Suppressor macrophage treated with lipopolysaccharide for 1 hour (primary cell): ENCODE data around the gene ATAT1.
"Not testable (repeated sequence)": the region's sequence is repeated elsewhere in the genome, so short reads cannot be mapped to it uniquely, and the experiment has no call there.

Experiments
- DNase-seq, 3 donors: peaks; one replicate each; pipeline ENCODE4 v3.0.0-alpha.2; 2020 to 2022

ATAT1 gene

DNA sequence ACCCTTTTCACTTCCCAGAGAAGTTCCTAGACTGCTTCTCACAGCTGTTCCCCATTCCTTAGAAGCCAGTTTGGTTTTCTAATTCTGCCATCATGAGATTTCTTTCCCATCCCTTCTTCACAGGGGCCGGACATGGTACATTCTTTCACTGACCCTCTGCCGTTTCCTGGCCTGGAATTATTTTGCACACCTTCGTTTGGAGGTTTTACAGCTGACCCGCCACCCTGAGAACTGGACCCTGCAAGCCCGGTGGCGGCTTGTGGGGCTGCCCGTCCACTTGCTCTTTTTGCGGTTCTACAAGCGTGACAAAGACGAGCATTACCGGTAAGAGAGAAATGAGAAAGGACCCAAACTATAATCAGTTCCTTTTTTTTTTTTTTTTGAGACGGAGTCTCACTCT is 24.5 kb downstream of the ATAT1 start:
- DNase-seq = no peak

- DNase-seq = no peak
Measured at GRCh38 chr6:30654798-30655742, 28.4 kb downstream of the ATAT1 start.

DNA sequence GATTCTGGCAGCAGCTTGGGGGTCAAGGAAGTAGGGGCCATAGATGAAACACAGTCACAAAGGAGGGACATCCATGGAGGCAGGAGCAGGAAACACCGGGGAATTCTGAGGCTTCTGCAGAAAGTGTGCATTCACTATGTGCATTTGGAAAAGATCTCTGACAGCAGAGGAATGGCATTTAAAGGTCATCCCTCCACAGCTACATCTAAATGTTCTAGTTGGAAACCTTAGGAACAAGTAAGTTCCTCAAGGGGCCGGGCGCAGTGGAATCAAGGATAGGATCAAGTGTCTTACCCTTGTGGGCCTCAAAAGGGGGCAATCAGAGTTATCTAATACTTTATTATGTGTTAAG is 29.0 kb downstream of the ATAT1 start:
- DNase-seq = no peak

DNA sequence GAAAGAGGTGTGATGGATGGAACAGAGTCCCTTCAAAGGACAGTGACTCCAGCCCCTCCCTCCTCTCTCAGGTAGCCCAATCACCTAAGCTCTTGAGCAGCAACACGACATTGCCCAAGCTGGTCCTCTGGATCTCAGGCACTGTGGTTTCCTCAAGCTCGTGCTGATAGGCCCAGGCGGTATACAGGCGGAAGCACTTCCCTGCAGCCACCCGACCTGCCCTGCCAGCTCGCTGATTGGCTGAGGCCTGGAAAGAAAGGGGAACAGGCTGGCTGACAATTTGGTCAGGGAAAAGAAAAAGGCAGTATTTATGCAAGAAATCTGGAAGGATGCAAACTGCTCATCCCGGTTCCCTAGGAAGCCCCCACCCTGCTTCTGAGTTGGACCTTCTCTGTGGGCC is 29.8 kb downstream of the ATAT1 start:
- peak; percentile 65 to 77 (median 70) for DNase-seq

- no peak for DNase-seq
Measured at GRCh38 chr6:30657454-30657853, 30.8 kb downstream of the ATAT1 start.

GRCh38 chr6:30657922-30658321 is 31.2 kb downstream of the ATAT1 start:
- DNase-seq = not testable (repeated sequence)

GRCh38 chr6:30664994-30665767 is 38.5 kb downstream of the ATAT1 start:
- DNase-seq = no peak

- DNase-seq = peak; percentile 73 to 79 (median 74)
Measured at GRCh38 chr6:30666300-30666699, 39.6 kb downstream of the ATAT1 start.

DNA sequence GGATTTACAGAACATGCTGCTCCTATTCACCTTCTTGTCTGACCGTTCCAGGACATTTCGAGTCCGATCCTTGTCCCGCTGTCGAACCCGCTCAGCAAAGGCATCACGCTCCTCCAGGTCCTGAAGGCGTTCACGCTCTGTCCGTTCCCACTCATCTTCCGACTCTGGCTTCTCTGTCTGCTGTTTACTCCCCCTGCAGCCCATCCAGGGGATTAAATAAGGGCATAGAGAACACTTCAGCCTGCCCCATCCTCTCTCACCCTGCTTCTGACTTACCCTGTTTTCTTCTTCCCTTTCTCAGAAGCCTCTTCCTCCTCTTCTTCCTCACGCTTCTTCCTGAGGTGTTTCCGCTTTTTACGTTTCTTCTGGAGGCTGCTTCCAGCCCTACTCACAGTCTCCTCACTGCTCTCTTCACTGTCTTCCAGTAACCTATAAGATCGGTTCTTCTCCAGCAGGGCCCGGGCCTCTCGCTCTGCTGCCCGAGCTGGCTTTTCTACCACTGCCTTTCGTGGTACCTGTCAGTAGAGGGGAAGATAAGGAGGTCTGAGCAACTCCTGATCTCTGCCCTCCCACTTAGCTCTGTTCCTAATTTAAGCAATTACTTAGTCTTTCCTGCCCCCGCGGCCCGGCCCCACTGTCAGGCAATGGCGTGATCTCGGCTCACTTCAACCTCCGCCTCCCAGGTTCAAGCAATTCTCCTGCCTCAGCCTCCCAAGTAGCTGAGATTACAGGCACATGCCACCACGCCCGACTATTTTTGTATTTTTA is 44.3 kb downstream of the ATAT1 start:
- no peak for DNase-seq

GRCh38 chr6:30672445-30673253 is 46.0 kb downstream of the ATAT1 start, which contains the start of gene DHX16:
TSS of gene DHX16 (minus strand) at chr6:30673006. CDS start at chr6:30672841, 165 bp downstream.
- peak; percentile 97 to 99 (median 97) for DNase-seq

GRCh38 chr6:30676660-30677285 is 50.1 kb downstream of the ATAT1 start:
- no peak for DNase-seq

DNA sequence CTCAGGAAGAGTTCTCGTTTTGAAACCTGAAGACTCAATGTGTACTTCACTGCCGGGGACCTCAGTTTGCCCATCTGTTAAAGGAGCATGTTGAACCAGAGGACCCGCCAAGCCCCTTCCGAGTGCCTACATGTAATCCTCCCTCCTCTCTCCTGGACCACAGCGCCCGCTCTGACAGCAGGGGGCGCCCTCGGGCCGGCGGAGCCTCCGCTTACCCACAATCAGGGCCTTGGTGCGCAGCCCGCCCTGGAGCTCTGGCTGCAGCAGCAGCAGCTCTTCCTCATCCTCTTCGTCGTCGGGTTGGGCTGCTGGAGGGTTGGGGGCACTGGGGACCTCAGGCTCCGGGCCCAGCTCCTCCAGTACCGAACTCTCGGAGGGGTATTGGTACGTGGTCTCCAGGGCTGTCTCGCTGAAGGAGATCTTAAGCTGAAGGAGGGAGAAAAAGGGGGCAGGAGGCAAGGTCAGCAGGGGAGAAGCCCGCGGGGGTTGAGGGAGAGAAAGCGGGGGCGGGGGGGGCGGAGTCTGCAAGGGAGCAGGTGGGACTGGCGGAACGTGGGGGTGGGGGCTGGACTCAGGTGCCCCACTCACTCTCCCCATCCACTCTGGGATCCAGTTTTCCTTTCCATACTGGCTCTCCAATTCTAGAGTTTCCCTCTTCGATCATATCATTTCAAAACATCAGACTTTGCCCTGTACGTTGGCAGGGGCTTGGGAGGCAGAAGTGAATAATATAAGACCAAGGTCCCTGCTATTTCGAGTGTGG is 52.5 kb downstream of the ATAT1 start:
- DNase-seq = peak; percentile 84 to 91 (median 88)

- no peak for DNase-seq
Measured at GRCh38 chr6:30679765-30680535, 53.3 kb downstream of the ATAT1 start.

DNA sequence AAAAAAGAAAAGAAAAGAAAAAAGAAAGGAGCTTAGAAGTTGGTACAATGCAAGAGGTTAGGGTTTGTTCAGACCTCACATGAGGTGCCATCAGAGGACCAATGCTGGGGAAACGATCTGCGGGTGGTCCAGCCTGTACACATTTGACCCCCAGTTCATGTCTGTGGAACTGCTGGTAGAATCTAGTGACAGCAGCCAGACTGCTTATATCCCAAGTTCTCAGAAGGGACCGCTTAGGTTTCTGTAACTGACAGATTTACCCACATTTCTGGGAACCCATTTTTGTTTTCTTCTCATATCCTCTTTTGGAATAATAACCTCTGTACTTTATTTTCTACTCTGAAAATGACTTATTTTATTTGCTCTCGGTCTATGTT is 55.1 kb downstream of the ATAT1 start:
- DNase-seq = no peak

DNA sequence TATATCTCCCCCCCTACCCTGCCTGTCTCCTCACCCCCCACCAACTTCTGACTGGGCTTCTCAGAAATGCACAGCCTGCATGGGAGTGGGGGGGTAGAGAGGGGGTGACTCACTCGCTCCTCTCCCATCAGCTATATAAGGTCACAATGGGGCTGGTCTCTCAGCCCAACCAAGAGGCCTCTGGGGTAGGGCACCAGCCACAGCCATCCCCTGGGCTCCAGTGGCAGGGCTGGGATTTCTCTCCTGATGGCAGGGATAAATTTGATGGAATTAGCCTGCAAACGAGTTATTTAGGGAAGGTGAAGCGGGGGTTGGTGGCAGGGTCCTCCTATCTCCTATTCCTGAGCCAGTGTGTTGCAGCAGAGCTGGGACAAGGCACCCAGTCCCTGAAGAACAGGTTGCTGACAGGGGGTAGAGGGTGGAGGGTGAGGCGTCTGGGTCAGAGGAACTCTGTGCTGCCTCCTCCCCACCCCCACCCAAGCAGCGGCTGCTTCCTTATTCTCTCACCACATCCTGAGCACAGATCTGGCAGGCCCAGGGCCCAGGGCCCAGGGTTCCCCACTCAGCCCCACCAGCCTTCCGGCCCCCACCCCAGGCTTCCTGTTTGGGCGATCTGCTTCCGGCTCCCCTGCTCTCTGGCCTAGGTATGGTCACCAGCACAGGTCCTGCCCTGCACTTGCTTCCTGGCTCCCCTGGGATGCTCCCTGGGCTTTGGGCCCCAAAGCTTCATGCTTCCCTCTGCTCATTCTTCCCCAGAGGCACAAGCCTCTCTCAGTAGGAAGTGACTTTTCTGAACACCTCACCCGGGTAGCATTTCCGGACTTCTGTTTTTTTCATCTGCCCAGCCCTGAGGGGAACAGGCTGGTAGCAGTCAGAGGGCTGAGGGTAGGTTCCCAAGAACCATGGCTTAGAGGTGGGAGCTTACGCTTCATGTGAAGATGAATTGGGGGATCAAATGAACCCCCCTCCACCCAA is 55.8 kb downstream of the ATAT1 start:
- peak; percentile 79 to 90 (median 83) for DNase-seq

DNA sequence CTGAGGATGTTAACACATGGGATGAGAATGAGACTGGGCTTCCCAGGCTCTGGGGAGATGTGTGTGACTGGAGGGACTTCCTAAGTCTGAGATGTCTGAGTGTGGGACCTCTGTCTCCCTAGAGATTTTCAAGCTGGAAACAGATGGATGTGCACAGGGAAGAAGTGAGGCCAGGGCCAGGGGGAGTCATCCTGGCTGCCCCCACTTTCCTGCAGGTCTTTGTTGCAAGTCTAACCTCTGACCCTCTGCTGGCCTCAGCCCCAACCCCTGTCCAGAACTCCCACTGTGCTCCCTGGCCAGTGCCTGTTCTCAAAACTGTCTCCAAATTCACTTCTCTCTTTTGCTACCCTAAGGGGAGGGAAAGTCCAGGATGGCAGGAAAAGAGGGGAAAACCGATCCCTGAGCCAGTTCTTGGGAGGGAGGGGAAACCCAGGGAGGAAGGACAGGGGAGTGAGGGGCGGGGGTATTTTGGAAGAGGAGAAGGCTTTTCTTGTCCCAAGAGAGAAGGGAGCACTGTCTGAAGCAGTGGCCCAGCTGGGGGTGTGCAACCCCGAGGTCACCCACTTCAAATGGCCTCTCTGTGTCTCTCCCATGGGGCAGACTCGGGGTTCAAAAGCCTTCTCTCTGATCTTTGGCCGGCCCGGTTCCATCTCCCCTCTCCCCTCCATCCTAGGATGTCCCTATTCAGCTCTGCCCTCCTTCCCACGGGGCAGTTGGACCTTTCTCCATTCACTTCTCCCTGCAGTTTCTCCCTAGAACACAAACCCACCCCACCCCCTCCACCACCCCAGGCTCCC is 56.7 kb downstream of the ATAT1 start:
- DNase-seq = peak; percentile 91 to 95 (median 93)

DNA sequence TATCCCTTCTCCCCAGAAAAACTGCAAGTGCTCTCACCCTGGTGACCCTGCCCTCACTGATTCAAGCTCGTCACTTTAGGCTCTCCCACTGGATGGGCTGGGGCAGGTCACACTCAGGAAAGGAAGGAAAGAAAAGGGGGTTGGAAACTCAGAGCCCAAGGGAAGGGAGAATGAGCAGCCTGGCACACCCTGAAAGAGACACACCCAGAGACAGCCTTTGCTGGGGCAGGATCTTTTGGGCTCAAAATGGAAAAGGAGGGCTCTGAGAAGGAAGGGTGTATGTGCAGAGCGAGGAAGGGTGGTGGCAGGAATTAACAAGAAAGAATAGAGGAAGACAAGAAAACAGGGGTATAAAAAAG is 57.3 kb downstream of the ATAT1 start:
- DNase-seq = peak in 1 of 3 donors; percentile 32
